Activated T-helper 9 cell treated with anti-CD3 and anti-CD28 coated beads, Interleukin-2, amount 50 U/mL, for 16 hours (primary cell): ENCODE measurements around the gene RIPOR3.
"Not testable (repeated sequence)": the region's sequence is repeated elsewhere in the genome, so short reads cannot be mapped to it uniquely, and the experiment has no call there.

Experiments
- DNase-seq: peaks from one replicate; pipeline ENCODE4 v3.0.0-alpha.2; 2020; ENCODE audit warnings: low read depth

The RIPOR3 gene

DNA sequence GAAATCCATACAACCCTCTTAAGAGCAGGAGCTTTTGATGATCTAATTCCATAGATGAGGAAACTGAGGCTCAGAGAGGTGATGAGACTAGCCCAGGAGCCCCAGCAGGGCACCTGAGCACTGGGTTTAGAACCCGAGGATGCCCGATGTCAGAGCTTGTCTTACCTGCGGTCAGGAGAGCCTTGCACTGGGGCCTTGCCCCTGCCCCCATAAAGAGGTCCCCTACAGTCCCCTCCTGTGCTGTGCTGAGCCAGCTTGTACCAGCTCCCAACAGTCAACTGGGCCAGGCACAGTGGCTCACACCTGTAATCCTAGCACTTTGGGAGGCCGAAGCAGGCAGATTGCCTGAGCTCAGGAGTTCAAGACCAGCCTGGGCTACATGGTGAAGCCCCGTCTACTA is 58.6 kb downstream of the RIPOR3 start:
- DNase-seq, result no peak

DNA sequence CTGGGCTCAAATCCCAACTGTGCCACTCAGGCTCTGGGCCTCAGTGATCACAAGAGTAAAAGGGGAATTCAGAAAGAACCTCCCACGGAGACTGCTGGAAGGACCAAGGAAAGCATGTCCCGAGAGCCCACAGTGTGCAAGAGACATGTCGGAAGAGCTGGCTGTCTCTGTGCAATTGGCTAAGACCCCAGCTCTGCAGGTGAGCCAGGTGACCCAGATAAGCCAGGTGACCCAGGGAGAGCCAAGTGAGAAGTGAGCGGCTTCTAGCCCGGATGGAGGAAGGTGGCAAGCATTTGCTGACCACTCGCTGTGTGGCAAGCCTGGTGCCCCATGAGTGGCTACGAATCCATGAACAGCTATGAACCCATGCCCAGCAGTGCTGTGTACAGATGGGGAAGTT is 59.1 kb downstream of the RIPOR3 start:
- no peak for DNase-seq

DNA sequence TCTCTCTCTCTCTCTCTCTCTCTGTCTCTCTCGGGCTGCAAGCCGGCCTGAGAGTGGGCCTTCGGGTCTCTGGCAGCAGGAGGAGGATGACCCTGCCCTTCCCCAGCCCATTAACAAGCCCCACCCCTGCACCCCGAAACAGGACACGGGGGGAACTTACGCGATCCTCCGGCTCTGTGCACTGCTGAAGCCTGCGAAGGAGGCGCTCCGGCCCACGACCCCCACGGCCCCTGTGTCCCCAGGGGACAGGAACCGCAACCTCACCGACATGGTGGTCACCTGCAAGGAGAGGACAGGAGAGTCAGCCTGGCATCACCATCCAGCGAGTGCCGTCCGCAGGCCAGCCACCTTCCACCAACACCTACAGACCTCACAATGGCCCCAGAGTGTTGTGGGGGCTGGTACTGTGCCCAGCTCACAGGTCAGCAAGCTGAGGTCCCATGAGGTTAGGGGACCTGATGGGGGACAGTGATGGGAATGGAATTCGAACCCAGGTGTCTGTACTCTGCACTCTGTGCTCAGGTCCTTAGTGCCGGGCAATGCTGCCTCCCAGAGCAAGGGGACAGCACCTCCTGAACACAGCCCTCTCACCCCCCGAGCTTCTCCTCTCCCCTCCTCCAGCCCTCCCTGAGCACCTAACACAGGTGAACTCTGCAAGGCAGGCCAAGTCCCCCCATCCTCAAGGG is 60.6 kb downstream of the RIPOR3 start:
- DNase-seq, result no peak

DNA sequence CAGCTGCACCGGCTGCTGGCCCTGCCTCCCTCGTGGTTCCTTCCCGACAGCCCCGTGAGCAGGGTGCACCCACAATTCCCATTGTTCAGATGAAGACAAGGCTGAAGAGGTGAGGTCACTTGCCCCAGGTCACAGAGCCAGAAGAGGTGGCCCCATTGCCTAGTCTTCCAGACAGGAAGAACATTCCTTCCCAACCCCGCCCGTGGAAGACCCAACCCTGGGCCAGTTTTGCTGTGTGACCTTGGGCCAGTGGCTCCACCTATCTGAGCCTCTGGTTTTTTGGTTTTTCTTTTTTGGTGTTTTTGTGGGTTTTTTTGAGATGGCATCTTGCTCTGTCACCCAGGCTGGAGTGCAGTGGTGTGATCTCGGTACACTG is 61.7 kb downstream of the RIPOR3 start:
- DNase-seq, result no peak

DNA sequence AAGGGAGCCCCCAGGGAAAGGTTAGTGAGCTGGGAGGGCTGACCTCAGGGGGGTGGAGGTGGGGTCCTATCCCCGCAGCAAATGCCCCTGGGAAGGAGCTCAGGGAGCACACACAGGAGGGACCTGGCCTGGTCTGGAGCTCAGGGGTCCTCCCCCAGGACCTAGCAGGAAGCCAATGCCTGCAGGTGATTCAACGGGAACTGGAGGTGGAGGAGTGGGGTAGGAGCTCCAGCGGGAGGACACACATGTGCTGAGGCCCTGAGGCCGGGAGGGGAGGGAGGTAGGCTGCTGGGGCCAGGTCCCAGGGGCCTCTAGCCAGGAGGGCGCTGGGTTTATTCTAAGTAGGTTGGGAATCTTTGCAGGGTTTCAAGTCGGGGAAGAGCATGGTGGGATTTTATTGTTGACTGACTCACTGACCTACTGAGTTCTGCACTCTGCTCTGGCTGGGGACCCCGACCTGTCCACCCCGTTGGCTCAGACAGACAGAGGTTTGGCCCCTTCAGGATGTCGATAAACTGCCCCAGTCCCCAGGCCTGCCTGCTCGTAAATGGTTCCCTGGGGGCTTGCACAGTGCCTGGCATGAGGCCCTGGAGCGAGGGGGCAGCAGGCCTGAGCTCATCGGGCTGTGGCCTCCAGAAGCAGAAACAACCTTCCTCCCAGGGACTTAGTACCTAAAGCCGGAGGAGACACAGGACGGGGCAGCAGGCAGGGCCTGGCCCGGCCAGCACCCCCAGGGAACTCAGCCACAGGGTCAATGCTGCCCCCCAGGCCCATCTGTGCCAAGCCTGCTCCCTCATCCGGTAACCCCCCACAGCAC is 62.3 kb downstream of the RIPOR3 start:
- no peak for DNase-seq

DNA sequence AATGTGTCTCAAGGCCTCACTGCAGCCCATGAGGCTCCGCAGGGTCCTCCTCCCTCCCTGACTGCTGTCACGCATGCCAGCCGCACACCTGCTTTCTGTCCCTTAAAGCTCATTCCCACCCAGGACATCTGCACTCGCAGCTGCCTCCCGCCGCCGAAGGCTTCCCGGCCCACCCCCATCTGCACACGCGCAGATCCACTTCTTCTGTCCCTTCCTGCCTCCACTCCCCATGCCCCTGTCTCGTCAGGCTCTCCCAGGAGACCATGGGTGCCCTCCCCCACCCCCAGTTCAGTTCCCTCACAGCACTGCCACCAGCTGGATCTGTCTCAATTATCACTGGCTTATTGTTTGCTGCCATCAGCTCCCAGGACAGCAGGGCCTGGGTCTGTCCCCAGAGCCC is 63.0 kb downstream of the RIPOR3 start:
- DNase-seq, result no peak

DNA sequence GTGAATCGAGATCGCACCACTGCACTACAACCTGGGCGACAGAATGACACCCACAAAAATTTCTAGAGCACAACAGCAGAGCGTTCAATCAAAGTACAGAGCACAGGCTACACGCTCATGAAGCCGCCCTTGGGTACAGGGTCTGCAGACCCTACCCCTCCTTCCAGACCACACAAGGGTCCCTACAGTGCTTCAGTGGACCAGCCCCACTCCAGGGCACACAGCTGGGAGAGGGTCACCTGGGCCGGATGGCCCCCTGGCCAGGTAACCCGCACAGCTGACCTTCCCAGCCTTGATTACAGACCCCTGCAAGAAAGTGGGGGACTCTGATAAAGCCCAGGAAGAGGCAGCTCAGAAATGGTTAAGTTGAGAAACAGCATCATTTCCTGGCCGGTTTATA is 63.6 kb downstream of the RIPOR3 start:
- no peak for DNase-seq

DNA sequence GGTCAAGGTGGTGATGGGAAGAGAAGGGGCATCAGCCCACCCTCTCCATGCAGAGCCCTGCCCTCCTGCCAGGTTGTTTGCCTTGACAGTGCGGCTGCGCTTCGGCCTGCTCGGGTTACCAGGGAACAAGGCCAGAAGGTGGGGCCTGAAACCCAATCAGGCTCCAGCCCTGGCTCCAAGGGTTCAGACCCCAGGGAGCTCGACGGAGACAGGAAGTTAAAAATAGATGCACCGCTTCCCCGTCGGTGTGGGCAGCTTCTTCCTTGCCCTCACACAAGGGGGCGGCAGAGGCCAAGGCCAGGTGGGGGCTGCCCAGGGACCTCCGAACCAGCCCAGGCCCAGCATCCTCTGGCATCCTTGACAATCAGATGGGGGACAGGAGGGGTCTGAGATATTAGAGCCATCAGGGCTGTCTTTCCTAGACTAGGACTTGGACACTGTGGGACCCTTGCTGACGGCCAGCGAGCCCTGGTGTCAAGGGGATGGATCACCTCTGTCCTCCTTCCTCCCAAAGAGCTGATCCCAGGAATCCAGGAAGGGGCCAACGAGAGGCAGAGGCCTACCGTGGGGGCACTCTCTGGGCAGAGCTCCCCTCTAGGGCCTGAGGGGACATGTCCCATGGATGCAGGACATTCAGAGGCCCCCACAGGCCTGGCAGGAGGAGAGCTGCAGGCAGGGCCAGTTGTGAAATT is 65.2 kb downstream of the RIPOR3 start:
- no peak for DNase-seq

DNA sequence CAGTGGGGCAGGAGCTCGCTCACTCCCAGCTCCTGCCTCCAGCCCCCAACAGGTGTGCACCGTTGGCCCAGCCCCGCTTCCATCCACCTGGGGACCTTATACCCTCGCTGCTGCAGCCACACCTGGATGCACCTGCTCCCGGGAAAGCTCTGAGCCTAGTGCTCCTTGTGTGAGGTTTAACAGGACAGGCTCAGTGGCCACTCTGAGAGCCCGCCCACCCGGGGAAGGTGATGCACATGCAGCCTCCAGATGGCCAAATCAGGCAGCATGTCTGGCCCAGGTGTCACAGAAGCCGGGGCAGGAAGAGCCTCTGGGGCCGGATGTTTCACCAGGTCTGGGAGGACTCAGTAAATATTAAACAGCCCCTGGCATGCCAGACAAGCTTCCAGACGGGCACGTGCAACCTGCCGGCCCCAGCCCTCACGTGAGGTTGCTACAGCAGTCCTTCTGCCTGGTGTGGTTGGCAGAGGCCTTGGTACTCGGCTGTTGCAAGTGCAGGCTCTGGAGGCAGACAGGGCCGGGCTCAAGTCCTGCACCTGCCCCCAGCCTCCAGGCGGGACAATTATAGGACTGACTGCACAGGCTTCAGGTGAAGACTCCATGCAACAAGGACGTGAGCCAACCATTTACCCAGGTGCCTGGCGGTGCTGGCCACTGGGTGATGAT is 66.9 kb downstream of the RIPOR3 start:
- DNase-seq, result no peak

DNA sequence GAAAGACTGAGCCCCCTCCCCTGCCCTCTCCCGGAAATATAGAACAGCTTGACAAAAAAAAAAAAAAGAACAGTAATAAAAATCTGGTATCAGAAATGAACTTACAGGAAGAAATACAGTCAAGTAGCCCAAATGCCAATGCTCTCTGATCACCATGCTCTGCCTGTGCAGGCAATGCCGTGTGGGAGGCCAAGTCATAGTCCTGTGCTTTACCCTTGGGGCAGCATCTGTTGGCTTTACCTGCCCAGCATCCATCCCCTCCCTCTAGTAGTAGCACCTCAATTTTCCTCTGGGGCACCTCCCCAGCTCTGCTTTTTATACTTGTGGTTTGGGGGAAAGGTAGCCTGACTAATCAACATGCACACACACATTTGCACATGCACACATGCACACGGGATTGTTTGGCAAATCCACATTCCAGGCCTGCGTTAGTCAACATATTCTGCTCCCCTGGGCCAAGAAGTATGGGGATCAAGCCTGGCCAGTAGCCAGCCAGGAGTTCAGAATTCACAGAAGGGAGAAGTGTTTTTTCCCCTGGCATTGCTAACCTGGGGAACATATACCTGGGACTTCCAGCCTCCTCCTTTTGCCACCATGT is 70.2 kb downstream of the RIPOR3 start:
- DNase-seq, result no peak

DNA sequence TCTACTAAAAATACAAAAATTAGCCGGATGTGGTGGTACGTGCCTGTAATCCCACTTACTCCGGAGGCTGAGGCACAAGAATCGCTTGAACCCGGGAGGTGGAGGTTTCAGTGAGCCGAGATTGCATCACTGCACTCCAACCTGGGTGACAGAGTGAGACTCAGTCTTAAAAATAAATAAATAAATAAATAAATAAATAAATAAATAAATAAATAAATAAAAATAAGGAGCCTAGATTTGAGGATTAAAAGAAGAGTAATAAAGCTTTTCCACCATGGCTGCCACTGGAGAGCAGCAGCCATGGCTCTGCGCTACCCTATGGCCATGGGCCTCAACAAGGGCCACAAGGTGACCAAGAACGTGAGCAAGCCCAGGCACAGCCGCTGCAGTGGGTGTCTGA is 70.9 kb downstream of the RIPOR3 start:
- DNase-seq, result not testable (repeated sequence)

DNA sequence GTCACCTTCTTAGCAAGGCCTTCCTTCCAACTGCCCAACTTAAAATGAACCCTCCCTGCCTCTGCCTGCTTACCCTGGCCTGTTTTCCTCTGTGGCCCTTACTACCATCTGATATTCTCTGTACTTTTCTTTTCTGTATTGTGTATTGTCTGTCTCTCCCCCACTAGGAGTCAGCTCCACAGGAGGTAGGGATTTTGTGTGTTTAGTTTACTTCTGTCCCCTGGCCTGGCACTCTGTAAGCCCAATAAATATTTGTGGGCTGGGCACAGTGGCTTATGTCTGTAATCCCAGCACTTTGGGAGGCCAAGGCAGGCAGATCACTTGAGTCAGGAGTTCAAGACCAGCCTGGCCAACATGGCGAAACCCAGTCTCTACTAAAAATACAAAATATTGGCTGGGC is 72.8 kb downstream of the RIPOR3 start:
- no peak for DNase-seq

DNA sequence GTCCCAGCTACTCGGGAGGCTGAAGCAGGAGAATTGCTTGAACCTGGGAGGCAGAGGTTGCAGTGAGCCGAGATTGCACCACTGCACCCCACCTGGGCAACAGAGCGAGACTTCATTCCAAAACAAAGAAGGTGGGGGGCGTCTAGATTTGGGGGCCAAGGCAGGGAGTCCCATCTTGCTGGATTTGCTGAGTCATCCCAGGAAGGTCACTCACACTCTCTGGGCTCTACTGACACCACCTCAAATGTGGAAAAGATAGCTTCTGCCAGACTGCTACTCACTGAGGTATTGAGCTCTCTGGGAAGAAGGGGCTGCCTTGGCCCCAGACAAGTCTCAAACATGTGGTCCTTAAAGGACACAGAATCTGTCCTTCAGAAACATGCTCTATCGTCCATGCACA is 74.3 kb downstream of the RIPOR3 start:
- DNase-seq, result no peak

DNA sequence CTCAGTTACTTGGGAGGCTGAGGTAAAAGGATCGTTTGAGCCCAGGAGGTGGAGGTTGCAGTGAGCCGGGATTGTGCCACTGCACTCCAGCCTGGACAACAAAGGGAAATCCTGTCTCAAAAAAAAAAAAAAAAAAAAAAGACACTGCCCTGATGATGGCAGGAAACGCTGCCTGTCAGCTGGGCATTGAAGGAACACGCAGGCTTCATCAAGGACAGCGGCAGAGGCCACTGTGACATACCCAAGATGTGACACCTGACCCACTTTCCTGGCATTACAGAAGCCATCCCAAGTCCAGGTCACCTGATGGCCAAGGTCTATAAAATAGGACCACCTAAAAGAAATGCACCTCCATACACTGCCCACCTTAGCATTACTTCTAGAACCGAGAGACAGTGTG is 75.9 kb downstream of the RIPOR3 start:
- no peak for DNase-seq

DNA sequence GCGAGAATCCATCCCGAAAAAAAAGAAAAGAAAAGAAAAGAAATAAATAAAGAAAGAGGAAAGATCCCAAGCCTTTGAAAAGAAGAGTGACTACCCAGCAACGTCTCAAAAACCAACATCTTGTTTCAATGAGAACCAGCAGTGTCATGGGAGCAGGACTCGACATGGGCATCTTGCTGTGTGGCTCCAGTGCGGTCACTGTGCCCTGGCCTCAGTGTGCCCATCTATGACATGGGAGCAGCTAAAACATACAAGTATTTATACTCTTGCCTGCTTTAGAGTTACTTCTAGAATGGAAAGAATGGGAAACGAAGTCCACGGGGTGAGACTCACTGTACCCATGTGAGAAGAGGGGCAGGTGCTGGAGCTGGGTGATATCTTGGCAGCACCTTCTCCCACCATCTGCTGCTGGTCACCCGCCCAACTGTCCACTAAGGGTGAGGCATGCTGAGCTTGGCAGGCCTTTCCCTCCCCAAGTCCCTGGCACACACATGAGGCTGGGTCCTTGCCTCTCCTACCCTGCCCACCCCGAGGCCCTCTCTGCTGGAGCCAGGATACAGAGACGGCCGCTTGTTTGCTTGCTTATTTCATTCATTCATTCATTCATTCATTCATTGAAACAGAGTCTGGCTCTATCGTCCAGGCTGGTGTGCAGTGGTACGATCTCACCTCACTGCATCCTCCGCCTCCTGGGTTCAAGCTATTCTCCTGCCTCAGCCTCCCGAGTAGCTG is 77.7 kb downstream of the RIPOR3 start:
- DNase-seq, result no peak

DNA sequence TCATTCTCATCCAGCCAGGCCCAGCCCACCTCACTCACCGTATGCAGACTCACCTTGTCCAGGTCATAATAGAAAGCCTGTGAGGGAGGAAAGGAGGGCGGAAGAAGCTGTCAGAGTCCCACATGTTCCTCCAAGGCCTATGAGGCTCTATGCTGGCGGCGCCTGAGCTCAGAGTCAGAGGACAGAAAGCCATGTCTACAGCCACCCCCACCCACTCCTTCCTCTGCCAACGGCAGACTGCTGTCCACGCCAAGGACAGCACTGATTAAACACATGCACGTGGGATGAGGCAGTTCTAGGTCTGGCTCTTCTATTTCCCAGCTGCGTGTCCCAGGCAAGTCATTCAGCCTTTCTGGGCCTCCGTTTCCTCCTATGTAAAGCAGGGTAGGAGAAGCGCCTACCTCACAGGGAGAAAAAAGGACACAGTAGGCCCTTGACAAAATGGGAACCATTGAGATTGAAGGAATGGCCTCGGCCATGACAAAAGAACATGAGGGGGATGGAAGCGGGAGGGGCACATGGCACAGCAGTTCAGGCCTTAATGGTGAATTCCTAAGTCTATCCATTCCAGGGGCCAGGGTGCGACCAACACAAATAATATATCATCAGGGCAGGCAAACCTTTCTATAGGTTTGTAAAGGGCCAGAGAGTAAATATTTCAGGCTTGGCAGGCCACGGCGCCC is 80.1 kb downstream of the RIPOR3 start:
- no peak for DNase-seq

DNA sequence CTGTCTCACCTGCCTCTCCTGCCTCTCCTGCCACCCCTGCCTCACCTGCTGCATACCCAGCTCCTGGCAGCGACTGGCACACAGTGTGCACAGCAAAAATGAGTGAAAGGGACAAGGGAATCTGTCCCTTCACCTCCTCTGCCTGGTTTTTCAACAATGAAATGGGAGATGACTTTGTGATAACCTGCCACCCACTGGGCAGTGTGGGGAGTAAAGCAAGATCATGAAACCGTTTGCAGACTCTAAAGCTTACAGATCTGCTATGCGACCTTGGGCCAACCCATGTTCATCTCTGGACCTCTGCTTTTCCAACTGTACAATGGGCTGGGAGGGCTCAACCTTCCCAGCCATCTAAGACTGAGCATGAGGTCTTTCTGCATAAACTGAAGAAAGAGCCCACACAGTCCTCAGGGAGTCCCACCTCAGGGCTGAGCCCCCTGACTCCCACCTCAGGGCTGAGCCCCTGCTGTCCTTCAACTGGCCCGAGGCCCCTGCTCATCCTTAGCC is 81.1 kb downstream of the RIPOR3 start:
- DNase-seq, result no peak

DNA sequence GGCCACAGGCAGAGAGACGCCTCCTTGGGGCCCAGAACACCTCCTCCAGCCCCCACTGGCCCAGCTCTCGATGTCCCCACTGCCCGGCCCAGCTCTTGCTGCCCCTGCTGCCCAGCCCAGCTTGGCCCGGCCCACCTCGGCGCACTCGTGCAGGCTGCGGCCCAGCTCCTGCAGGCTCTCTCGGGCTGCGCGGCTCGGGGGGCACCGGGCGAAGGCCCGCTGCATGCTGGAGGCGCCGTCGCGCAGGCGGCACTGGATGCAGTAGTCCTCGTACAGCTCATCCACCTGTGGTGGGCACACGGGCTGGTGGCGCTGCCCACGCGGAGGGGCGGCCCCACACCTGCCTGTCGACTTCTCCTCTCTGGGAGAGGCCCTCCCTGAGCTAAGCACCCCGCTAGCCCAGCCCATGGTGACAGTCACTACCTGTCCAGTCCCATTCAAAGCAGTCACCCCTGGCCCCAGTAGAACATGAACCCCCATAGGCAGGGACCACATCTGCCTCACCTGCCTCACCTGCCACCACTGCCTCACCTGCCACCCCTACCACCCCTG is 81.8 kb downstream of the RIPOR3 start:
- DNase-seq, result no peak

DNA sequence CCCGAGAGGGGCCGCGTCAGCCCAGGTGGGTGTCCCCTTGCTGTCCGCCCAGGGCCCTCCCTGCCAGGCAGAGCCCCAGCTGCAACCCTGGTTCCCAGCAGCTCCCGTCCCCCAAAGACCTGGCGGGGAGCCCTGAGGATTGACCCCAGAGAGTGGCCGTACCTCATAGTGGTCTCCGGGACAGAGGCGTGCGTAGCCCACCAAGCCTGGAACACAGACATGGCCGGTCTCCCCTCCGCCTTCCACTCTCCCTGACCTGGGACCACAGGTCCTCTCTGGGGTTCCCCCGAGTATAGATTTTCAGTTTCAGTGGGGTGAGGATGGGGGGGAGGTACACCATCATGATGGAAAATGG is 82.6 kb downstream of the RIPOR3 start:
- DNase-seq, result no peak
